GM23338 (cell line): Measurements from ENCODE around the gene CD28. TPM values are rescaled to one million over a fixed set of nuclear protein-coding genes. Genes with fewer than 3 reads are reported as not detected.

ENCODE experiments used
- ATAC-seq: fragments of 200-7000 bp; cut with Tn5 transposase; 3 replicates; pipeline ENCODE4 v1.9.1; 2020
- DNase-seq: peaks from one replicate; pipeline ENCODE4 v3.0.0-alpha.2; 2015; ENCODE audit warnings: low spot score
- H2AFZ ChIP-seq: fragments of 200-600 bp; sonication (generic); 2 replicates; pipeline ENCODE4 v1.8.0; 2016; ENCODE audit warnings: antibody characterized with exemption, mild to moderate bottlenecking, moderate library complexity
- H3F3A ChIP-seq: fragments of 200-600 bp; sonication (generic); replicated peaks from 2 replicates; pipeline ENCODE4 v1.8.0; 2017; ENCODE audit warnings: antibody characterized with exemption, mixed run types, low read depth
- H3K27ac ChIP-seq: fragments of 200-600 bp; sonication (generic); 2 replicates; pipeline ENCODE4 v1.6.1; 2016; ENCODE audit warnings: low read depth
- H3K27me3 ChIP-seq: fragments of 200-600 bp; sonication (generic); 2 replicates; pipeline ENCODE4 v1.8.0; 2016; ENCODE audit warnings: mild to moderate bottlenecking, mixed run types, moderate library complexity; ENCODE audit not compliant: insufficient read depth
- H3K36me3 ChIP-seq: fragments of 200-600 bp; sonication (generic); 2 replicates; pipeline ENCODE4 v1.8.0; 2016; ENCODE audit warnings: mild to moderate bottlenecking; ENCODE audit not compliant: insufficient read depth
- H3K4me1 ChIP-seq: fragments of 200-600 bp; sonication (generic); 2 replicates; pipeline ENCODE4 v1.8.0; 2016; ENCODE audit warnings: mild to moderate bottlenecking, moderate library complexity; ENCODE audit not compliant: insufficient read depth
- H3K4me2 ChIP-seq: fragments of 200-600 bp; sonication (generic); 2 replicates; pipeline ENCODE4 v1.7.1; 2017; ENCODE audit warnings: mixed run types
- H3K4me3 ChIP-seq: fragments of 200-600 bp; sonication (generic); 2 replicates; pipeline ENCODE4 v1.6.1; 2016; ENCODE audit warnings: mixed run types
- H3K79me2 ChIP-seq: fragments of 200-600 bp; sonication (generic); replicated peaks from 2 replicates; pipeline ENCODE4 v1.8.0; 2017; ENCODE audit warnings: mild to moderate bottlenecking; ENCODE audit not compliant: insufficient read depth
- H3K9me2 ChIP-seq: fragments of 200-600 bp; sonication (generic); 2 replicates; pipeline ENCODE4 v1.8.0; 2017; ENCODE audit not compliant: insufficient read depth
- H4K20me1 ChIP-seq: fragments of 200-600 bp; sonication (generic); replicated peaks from 2 replicates; pipeline ENCODE4 v1.8.0; 2017; ENCODE audit warnings: mild to moderate bottlenecking; ENCODE audit not compliant: insufficient read depth
- H3K27ac Mint-ChIP-seq: 2 replicates; pipeline ENCODE4 v1.8.0; 2020; ENCODE audit warnings: inconsistent platforms, mild to moderate bottlenecking, moderate library complexity, mixed read lengths
- H3K27me3 Mint-ChIP-seq: 3 replicates; pipeline ENCODE4 v1.8.0; 2022; ENCODE audit warnings: low read depth, mild to moderate bottlenecking, moderate library complexity, mixed read lengths, inconsistent platforms; ENCODE audit not compliant: insufficient read depth, poor library complexity
- H3K36me3 Mint-ChIP-seq: 3 replicates; pipeline ENCODE4 v1.8.0; 2021; ENCODE audit warnings: low read depth, mild to moderate bottlenecking, inconsistent platforms, moderate library complexity, mixed read lengths
- H3K4me1 Mint-ChIP-seq: 3 replicates; pipeline ENCODE4 v1.8.0; 2020; ENCODE audit warnings: mild to moderate bottlenecking, inconsistent platforms, mixed read lengths
- H3K4me3 Mint-ChIP-seq: 3 replicates; pipeline ENCODE4 v1.8.0; 2021; ENCODE audit warnings: moderate library complexity, mild to moderate bottlenecking, inconsistent platforms, mixed read lengths
- H3K9me3 Mint-ChIP-seq: 3 replicates; pipeline ENCODE4 v1.8.0; 2020; ENCODE audit warnings: moderate library complexity, mild to moderate bottlenecking, inconsistent platforms, mixed read lengths
- CREB1 ChIP-seq: fragments of 250-450 bp; sonication (Bioruptor Pico); IDR thresholded peaks from 2 replicates; pipeline ENCODE4 v1.5.0; 2020; ENCODE audit warnings: low read depth, mild to moderate bottlenecking, moderate library complexity
- CTCF ChIP-seq, 2 experiments: fragments of 200-600 bp in 1 of 2; sonication (generic) in 1 of 2; conservative IDR thresholded peaks; 2 replicates each; pipeline versions ENCODE4 v1.5.1 to v1.6.1; 2016 to 2017; ENCODE audit warnings: antibody characterized with exemption in 2 of 2, low read depth in 2 of 2, mild to moderate bottlenecking in 2 of 2, moderate library complexity in 1 of 2
- ETS1 ChIP-seq: IDR thresholded peaks from 2 replicates; pipeline ENCODE4 v1.6.1; 2016; ENCODE audit warnings: antibody characterized with exemption
- EZH2 ChIP-seq: fragments of 200-600 bp; sonication (generic); IDR thresholded peaks from one replicate; pipeline ENCODE4 v1.8.0; 2017; ENCODE audit warnings: antibody characterized with exemption, mild to moderate bottlenecking, low read depth; ENCODE audit not compliant: unreplicated experiment
- EZH2phosphoT487 ChIP-seq: fragments of 200-600 bp; sonication (generic); IDR thresholded peaks from one replicate; pipeline ENCODE4 v1.8.1; 2018; ENCODE audit warnings: antibody characterized with exemption; ENCODE audit not compliant: unreplicated experiment
- JUNB ChIP-seq: IDR thresholded peaks from one replicate; pipeline ENCODE4 v1.6.1; 2016; ENCODE audit warnings: antibody characterized with exemption; ENCODE audit not compliant: unreplicated experiment
- NANOG ChIP-seq: IDR thresholded peaks from 2 replicates; pipeline ENCODE4 v1.6.1; 2016; ENCODE audit warnings: antibody characterized with exemption, borderline replicate concordance
- POLR2AphosphoS5 ChIP-seq: IDR thresholded peaks from 2 replicates; pipeline ENCODE4 v1.6.1; 2016; ENCODE audit warnings: antibody characterized with exemption, low read depth
- STAT1 ChIP-seq: IDR thresholded peaks from one replicate; pipeline ENCODE4 v1.6.1; 2016; ENCODE audit warnings: antibody characterized with exemption; ENCODE audit not compliant: unreplicated experiment
- ZNF114 ChIP-seq: fragments of 250-450 bp; sonication (Bioruptor Pico); IDR thresholded peaks from 2 replicates; pipeline ENCODE4 v1.5.0; 2020; ENCODE audit warnings: mild to moderate bottlenecking, moderate library complexity
- ZNF331 ChIP-seq: fragments of 250-450 bp; sonication (Bioruptor Pico); IDR thresholded peaks from 2 replicates; pipeline ENCODE4 v1.5.0; 2020; ENCODE audit warnings: low read depth, mild to moderate bottlenecking, moderate library complexity
- ZNF462 ChIP-seq: fragments of 250-450 bp; sonication (Bioruptor Pico); IDR thresholded peaks from 2 replicates; pipeline ENCODE4 v1.5.0; 2020; ENCODE audit warnings: mild to moderate bottlenecking, moderate library complexity
- polyA plus RNA-seq: library from polyadenylated mRNA; unstranded; fragments of >200 nt; fragmentation: Nextera tagmentation; extraction: Ambion mirVana; gene quantifications from 2 replicates; pipeline ENCODE4 v1.2.1, GENCODE V29; 2016
- total RNA-seq: library from RNA; depleted of rRNA; stranded (reverse); fragments of >200 nt; shearing (Covaris generic); gene quantifications from 2 replicates; pipeline ENCODE4 v1.2.3, GENCODE V29; 2014
- TF ChIP-seq, protein P1 (sequence below): IDR thresholded peaks from one replicate; pipeline ENCODE4 v1.6.1; 2018; ENCODE audit warnings: antibody characterized with exemption; ENCODE audit not compliant: unreplicated experiment

Gene CD28
- total and polyA plus RNA-seq, 2 experiments from 2014 or later, result not detected

- H2AFZ ChIP-seq, result peak overlapping the region; percentile 39; the same call in 1 of the 2 replicates
- no peaks in the 10 kb centered on the region for H3K9me3 Mint-ChIP-seq
- no peaks in the 10 kb centered on the region for H4K20me1 ChIP-seq
- H3K79me2 ChIP-seq, result no peaks in the 10 kb centered on the region
- no peak overlapping the region for H3K4me3 ChIP-seq
- no peak overlapping the region for H3K27ac Mint-ChIP-seq
- H3K4me2 ChIP-seq, result no peak overlapping the region
- H3K36me3 ChIP-seq, result no peaks in the 10 kb centered on the region
- no peak overlapping the region for H3K27ac ChIP-seq
- DNase-seq (no peak), ATAC-seq (no peak)
- no peak for TF ChIP-seq CTCF (conservative IDR thresholded peaks at IDR 0.05; ENCODE audit: low read depth in 2 of 2)
- TF ChIP-seq STAT1, result no peak
- TF ChIP-seq POLR2AphosphoS5, result no peak
- TF ChIP-seq EZH2phosphoT487, result no peak
- TF ChIP-seq ETS1, result no peak
- TF ChIP-seq NANOG, result no peak
- no peak for TF ChIP-seq ZNF331 (CRISPR knock-in tag)
- TF ChIP-seq ZNF114, result no peak
- no peak for TF ChIP-seq JUNB
- TF ChIP-seq, protein P1, sequence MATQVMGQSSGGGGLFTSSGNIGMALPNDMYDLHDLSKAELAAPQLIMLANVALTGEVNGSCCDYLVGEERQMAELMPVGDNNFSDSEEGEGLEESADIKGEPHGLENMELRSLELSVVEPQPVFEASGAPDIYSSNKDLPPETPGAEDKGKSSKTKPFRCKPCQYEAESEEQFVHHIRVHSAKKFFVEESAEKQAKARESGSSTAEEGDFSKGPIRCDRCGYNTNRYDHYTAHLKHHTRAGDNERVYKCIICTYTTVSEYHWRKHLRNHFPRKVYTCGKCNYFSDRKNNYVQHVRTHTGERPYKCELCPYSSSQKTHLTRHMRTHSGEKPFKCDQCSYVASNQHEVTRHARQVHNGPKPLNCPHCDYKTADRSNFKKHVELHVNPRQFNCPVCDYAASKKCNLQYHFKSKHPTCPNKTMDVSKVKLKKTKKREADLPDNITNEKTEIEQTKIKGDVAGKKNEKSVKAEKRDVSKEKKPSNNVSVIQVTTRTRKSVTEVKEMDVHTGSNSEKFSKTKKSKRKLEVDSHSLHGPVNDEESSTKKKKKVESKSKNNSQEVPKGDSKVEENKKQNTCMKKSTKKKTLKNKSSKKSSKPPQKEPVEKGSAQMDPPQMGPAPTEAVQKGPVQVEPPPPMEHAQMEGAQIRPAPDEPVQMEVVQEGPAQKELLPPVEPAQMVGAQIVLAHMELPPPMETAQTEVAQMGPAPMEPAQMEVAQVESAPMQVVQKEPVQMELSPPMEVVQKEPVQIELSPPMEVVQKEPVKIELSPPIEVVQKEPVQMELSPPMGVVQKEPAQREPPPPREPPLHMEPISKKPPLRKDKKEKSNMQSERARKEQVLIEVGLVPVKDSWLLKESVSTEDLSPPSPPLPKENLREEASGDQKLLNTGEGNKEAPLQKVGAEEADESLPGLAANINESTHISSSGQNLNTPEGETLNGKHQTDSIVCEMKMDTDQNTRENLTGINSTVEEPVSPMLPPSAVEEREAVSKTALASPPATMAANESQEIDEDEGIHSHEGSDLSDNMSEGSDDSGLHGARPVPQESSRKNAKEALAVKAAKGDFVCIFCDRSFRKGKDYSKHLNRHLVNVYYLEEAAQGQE, result no peak
- no peak for TF ChIP-seq EZH2
- TF ChIP-seq ZNF462 (CRISPR knock-in tag), result no peak
- no peak for TF ChIP-seq CREB1 (CRISPR knock-in tag)
- H3K27me3 ChIP-seq, result no peaks in the 10 kb centered on the region
- no peak overlapping the region for H3K4me3 Mint-ChIP-seq
- H3K36me3 Mint-ChIP-seq, result no peaks in the 10 kb centered on the region
- peaks cover 6% of the 10 kb centered on the region; the same call in 1 of the 2 replicates for H3K4me1 ChIP-seq
- no peaks in the 10 kb centered on the region for H3F3A ChIP-seq
- peaks cover 6% of the 10 kb centered on the region for H3K4me1 Mint-ChIP-seq
- peaks cover 3% of the 10 kb centered on the region for H3K27me3 Mint-ChIP-seq
- peaks cover 8% of the 10 kb centered on the region; the same call in 1 of the 2 replicates for H3K9me2 ChIP-seq
These were observed 22.4 kb upstream of the CD28 start for GRCh38 chr2:203683932-203684556.
